Thyroid gland (tissue), 4 donors: ENCODE data around the gene UGT8. TPM values are rescaled to one million over a fixed set of nuclear protein-coding genes. Genes with fewer than 3 reads are reported as not detected.

Experiments
- DNase-seq, 2 donors: peaks; one replicate each; pipeline ENCODE4 v3.0.0-alpha.2; 2019
- H3K27ac ChIP-seq, 3 donors: fragments of 200-600 bp; sonication (generic); 1 replicate in 2 of 3; 2 replicates in 1 of 3; pipeline ENCODE4 v1.5.1; 2016 to 2019; ENCODE audit warnings: mild to moderate bottlenecking in 1 of 3, moderate library complexity in 1 of 3
- H3K27me3 ChIP-seq: fragments of 200-600 bp; sonication (generic); one replicate; pipeline ENCODE4 v1.5.1; 2019
- H3K36me3 ChIP-seq, 2 donors: fragments of 200-600 bp; sonication (generic); one replicate each; pipeline ENCODE4 v1.5.1; 2016 to 2019
- H3K4me1 ChIP-seq, 2 donors: fragments of 200-600 bp; sonication (generic); one replicate each; pipeline ENCODE4 v1.5.1; 2017 to 2019
- H3K4me3 ChIP-seq, 3 donors: fragments of 200-600 bp; sonication (generic); replicated peaks in 1 of 3; 1 replicate in 2 of 3; 2 replicates in 1 of 3; pipeline ENCODE4 v1.5.1; 2016; ENCODE audit warnings: mild to moderate bottlenecking in 1 of 3
- H3K9me3 ChIP-seq: fragments of 200-600 bp; sonication (generic); one replicate; pipeline ENCODE4 v1.5.1; 2017
- POLR2A ChIP-seq, 2 donors: fragments of 450-650 bp; IDR thresholded peaks; one replicate each; pipeline ENCODE4 v1.6.1; 2017; ENCODE audit warnings: antibody characterized with exemption in 2 of 2, mild to moderate bottlenecking in 2 of 2, moderate library complexity in 1 of 2
- WGBS, 2 donors: methylation state at CpG; one replicate each; pipeline ENCODE4 v1.1.5; 2017; 5-methylcytosine and 5-hydroxymethylcytosine counted together
- intact Hi-C: fragments of 100-400 bp; cut with DNase I; formaldehyde crosslinking; loops from one replicate; pipeline ENCODE4 v1.15.1; 2023
- total RNA-seq, 4 donors: library from RNA; depleted of rRNA; stranded (reverse); fragments of >200 nt; gene quantifications; one replicate each; pipeline ENCODE4 v1.2.3, GENCODE V29; 2016
- TF ChIP-seq, protein P1 (sequence below), 6 experiments: fragments of 200-600 bp in 3 of 6; fragments of 450-650 bp in 3 of 6; sonication (generic) in 3 of 6; IDR thresholded peaks; one replicate each; pipeline ENCODE4 v1.5.1; 2016 to 2019; ENCODE audit warnings: antibody characterized with exemption in 6 of 6, mild to moderate bottlenecking in 2 of 6, inconsistent platforms in 1 of 6, moderate library complexity in 1 of 6

UGT8 gene
- total RNA-seq, 4 donors from 2014 or later = 7.8 to 21.0 (median 13.6) TPM

DNA sequence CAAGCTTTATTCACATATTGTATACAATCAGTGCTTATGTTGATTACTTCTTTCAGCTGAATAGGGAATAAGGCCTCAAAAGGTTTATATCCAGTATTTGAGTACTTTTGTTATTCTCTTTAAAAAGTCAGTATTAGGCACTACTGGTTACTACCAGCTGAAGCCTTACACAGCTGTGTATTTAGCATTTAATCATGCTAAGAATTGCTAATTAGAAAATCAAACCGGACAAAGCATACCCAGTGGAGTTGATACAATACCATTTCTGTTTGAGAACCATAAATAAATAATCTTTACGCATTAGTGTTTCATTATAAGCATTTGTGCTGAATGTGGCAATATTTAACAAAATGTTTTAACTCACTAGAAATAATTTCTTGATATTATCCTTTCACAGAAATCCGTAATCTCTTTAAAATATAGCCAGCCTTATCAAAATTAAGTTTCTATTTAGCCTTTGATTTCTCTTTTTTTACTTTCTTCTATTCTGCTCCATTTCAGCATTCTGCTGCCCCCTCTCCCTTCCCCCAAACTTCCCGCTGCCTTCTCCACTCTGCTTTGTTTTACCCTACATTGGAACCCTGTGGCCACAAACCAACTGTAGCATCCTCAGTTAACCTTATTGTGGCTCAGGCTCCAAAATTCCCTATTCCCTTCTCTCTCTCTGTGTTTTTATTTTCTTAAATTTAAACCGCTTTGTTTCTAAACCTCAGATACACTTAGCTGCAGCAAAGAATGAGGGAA, 37.8 kb downstream of the UGT8 start:
- Histone ChIP-seq H3K27me3 (no peaks in the 10 kb centered on the region), H3K4me3 (no peak overlapping the region), H3K27ac (no peak overlapping the region), H3K4me1 (no peaks in the 10 kb centered on the region), H3K36me3 (no peaks in the 10 kb centered on the region), H3K9me3 (no peaks in the 10 kb centered on the region)
- no peak for DNase-seq
- intact Hi-C loops = no loop called here
- WGBS, 2 donors = 94 to 96% methylated on average over 5 of the region's 5 CpGs
- TF ChIP-seq, protein P1, sequence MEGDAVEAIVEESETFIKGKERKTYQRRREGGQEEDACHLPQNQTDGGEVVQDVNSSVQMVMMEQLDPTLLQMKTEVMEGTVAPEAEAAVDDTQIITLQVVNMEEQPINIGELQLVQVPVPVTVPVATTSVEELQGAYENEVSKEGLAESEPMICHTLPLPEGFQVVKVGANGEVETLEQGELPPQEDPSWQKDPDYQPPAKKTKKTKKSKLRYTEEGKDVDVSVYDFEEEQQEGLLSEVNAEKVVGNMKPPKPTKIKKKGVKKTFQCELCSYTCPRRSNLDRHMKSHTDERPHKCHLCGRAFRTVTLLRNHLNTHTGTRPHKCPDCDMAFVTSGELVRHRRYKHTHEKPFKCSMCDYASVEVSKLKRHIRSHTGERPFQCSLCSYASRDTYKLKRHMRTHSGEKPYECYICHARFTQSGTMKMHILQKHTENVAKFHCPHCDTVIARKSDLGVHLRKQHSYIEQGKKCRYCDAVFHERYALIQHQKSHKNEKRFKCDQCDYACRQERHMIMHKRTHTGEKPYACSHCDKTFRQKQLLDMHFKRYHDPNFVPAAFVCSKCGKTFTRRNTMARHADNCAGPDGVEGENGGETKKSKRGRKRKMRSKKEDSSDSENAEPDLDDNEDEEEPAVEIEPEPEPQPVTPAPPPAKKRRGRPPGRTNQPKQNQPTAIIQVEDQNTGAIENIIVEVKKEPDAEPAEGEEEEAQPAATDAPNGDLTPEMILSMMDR (IDR thresholded peaks at IDR 0.05) = no peak
- no peak for TF ChIP-seq POLR2A (IDR thresholded peaks at IDR 0.05)

DNA sequence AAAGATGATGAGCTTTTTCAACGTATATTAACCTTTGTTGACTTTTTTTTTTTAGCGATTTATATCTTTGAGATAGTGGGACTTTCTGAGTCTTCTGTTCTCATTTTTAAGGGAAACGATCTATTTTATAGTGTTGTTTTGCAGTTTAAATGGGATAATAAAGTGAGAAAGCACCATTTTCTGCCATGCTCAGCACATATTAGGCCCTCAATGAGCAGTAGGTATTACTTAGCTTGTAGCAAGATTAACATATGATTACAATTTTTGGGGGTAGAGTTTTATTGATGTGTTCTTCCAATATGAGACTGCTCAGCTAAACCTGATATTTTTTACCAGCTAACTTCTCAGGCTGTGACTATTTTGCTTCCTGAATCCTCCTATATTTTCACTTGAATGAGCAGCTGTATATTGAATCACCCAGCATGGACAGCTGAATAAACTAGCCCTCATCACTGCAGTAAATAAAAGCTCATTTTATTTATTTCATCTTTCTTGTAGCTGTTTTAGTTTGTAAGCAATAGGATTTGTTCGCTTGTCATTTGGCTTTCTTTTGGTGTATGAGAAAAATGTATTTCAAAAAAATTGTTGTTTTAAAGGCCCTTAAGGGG, 43.7 kb downstream of the UGT8 start:
- Histone ChIP-seq H3K27me3 (no peaks in the 10 kb centered on the region), H3K36me3 (no peaks in the 10 kb centered on the region), H3K9me3 (no peaks in the 10 kb centered on the region), H3K4me1 (no peaks in the 10 kb centered on the region), H3K27ac (no peak overlapping the region), H3K4me3 (no peak overlapping the region)
- no peak for DNase-seq
- no peak for TF ChIP-seq POLR2A (IDR thresholded peaks at IDR 0.05)
- TF ChIP-seq, protein P1 (IDR thresholded peaks at IDR 0.05) = no peak
- 80 to 92% methylated on average over 4 of the region's 4 CpGs for WGBS, 2 donors
- intact Hi-C loops = no loop called here

DNA sequence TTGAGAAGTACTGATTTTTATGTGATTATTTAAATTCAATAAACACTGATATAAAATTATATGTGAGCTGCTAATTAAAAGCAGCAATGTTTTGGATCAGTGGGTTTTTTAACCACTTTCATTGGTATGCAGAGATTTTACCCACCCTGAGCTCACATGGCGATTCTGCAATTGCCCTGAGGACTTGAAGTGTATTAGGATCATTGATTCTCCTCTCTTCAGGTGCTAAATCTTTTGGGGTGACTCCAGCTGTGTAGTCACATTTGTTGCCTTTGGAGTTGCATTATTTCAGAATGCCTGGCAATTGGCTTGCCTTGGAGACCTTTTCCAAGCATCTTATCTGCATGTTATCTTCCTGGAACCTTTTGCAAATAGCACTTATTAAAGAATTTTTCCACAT, 51.3 kb downstream of the UGT8 start:
- H3K36me3 ChIP-seq = no peaks in the 10 kb centered on the region
- no peaks in the 10 kb centered on the region for H3K4me1 ChIP-seq
- no peaks in the 10 kb centered on the region for H3K27me3 ChIP-seq
- no peak for DNase-seq
- WGBS, 2 donors = 39 to 41% methylated on average over 1 of the region's 1 CpG
- H3K27ac ChIP-seq = no peak overlapping the region
- intact Hi-C loops = no loop called here
- H3K9me3 ChIP-seq = no peaks in the 10 kb centered on the region
- H3K4me3 ChIP-seq = no peak overlapping the region
- no peak for TF ChIP-seq POLR2A (IDR thresholded peaks at IDR 0.05)
- TF ChIP-seq, protein P1 (IDR thresholded peaks at IDR 0.05) = no peak

DNA sequence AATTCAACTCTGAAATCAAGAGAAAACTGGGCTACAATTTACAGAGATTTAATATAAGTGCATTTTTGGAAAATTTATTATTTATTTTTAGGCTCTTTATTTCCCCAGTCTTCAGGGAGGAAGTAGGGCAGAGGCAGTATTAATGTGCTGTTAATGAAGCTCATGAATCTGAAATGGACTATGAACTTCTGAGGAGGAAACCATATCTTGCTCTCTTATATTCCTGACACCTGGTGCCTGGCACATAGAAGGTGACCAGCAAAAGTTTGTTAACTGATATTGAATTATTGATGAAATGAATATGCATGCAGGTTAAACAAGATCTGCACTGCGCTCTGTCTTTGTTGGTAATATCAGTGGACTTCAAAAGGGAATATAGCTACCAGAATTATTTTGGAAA, 55.1 kb downstream of the UGT8 start:
- no peak for TF ChIP-seq POLR2A (IDR thresholded peaks at IDR 0.05)
- TF ChIP-seq, protein P1 (IDR thresholded peaks at IDR 0.05) = no peak
- no peak for DNase-seq
- Histone ChIP-seq H3K4me1 (no peaks in the 10 kb centered on the region), H3K4me3 (no peak overlapping the region), H3K27me3 (no peaks in the 10 kb centered on the region), H3K36me3 (no peaks in the 10 kb centered on the region), H3K27ac (no peak overlapping the region), H3K9me3 (no peaks in the 10 kb centered on the region)
- intact Hi-C loops = no loop called here
- WGBS, 2 donors = 100% methylated on average over 1 of the region's 1 CpG

DNA sequence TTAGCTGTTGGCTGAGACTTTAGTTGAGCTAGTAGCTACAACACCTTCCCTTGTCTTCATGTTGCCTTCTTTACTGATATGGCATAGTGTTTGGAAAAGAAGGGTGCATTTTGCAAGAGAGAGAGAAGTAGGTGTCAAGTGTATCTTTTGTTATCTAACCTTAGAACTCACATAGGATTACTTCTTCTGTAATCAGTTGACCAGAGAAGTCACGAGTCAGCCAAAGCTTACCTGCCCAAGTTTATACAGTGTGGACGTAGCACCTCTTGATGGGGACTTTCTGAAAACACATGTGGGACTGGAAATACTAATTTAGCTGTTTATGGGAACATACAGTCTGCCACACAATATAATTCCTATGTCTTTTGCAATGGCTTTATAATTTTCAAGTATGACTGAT, 56.0 kb downstream of the UGT8 start:
- no peaks in the 10 kb centered on the region for H3K4me1 ChIP-seq
- WGBS, 2 donors = 25% methylated on average over 2 of the region's 2 CpGs
- H3K4me3 ChIP-seq = no peak overlapping the region
- DNase-seq = peak; percentile 33 to 35
- no peaks in the 10 kb centered on the region for H3K9me3 ChIP-seq
- TF ChIP-seq, protein P1 (IDR thresholded peaks at IDR 0.05) = peak in 3 of 6 experiments; percentile 27 to 42 (median 41)
- no peak for TF ChIP-seq POLR2A (IDR thresholded peaks at IDR 0.05)
- intact Hi-C loops = no loop called here
- H3K27me3 ChIP-seq = no peaks in the 10 kb centered on the region
- H3K27ac ChIP-seq = no peak overlapping the region
- no peaks in the 10 kb centered on the region for H3K36me3 ChIP-seq
